GM23338 (cell line): ENCODE results near the gene FAM217B. TPM values are rescaled to one million over a fixed set of nuclear protein-coding genes. Genes with fewer than 3 reads are reported as not detected.

Source experiments
- ATAC-seq: fragments of 200-7000 bp; cut with Tn5 transposase; 3 replicates; pipeline ENCODE4 v1.9.1; 2020
- DNase-seq: peaks from one replicate; pipeline ENCODE4 v3.0.0-alpha.2; 2015; ENCODE audit warnings: low spot score
- H2AFZ ChIP-seq: fragments of 200-600 bp; sonication (generic); 2 replicates; pipeline ENCODE4 v1.8.0; 2016; ENCODE audit warnings: antibody characterized with exemption, mild to moderate bottlenecking, moderate library complexity
- H3F3A ChIP-seq: fragments of 200-600 bp; sonication (generic); replicated peaks from 2 replicates; pipeline ENCODE4 v1.8.0; 2017; ENCODE audit warnings: antibody characterized with exemption, mixed run types, low read depth
- H3K27ac ChIP-seq: fragments of 200-600 bp; sonication (generic); 2 replicates; pipeline ENCODE4 v1.6.1; 2016; ENCODE audit warnings: low read depth
- H3K27me3 ChIP-seq: fragments of 200-600 bp; sonication (generic); 2 replicates; pipeline ENCODE4 v1.8.0; 2016; ENCODE audit warnings: mild to moderate bottlenecking, mixed run types, moderate library complexity; ENCODE audit not compliant: insufficient read depth
- H3K36me3 ChIP-seq: fragments of 200-600 bp; sonication (generic); 2 replicates; pipeline ENCODE4 v1.8.0; 2016; ENCODE audit warnings: mild to moderate bottlenecking; ENCODE audit not compliant: insufficient read depth
- H3K4me1 ChIP-seq: fragments of 200-600 bp; sonication (generic); 2 replicates; pipeline ENCODE4 v1.8.0; 2016; ENCODE audit warnings: mild to moderate bottlenecking, moderate library complexity; ENCODE audit not compliant: insufficient read depth
- H3K4me2 ChIP-seq: fragments of 200-600 bp; sonication (generic); 2 replicates; pipeline ENCODE4 v1.7.1; 2017; ENCODE audit warnings: mixed run types
- H3K4me3 ChIP-seq: fragments of 200-600 bp; sonication (generic); 2 replicates; pipeline ENCODE4 v1.6.1; 2016; ENCODE audit warnings: mixed run types
- H3K79me2 ChIP-seq: fragments of 200-600 bp; sonication (generic); replicated peaks from 2 replicates; pipeline ENCODE4 v1.8.0; 2017; ENCODE audit warnings: mild to moderate bottlenecking; ENCODE audit not compliant: insufficient read depth
- H3K9me2 ChIP-seq: fragments of 200-600 bp; sonication (generic); 2 replicates; pipeline ENCODE4 v1.8.0; 2017; ENCODE audit not compliant: insufficient read depth
- H4K20me1 ChIP-seq: fragments of 200-600 bp; sonication (generic); replicated peaks from 2 replicates; pipeline ENCODE4 v1.8.0; 2017; ENCODE audit warnings: mild to moderate bottlenecking; ENCODE audit not compliant: insufficient read depth
- H3K27ac Mint-ChIP-seq: 2 replicates; pipeline ENCODE4 v1.8.0; 2020; ENCODE audit warnings: inconsistent platforms, mild to moderate bottlenecking, moderate library complexity, mixed read lengths
- H3K27me3 Mint-ChIP-seq: 3 replicates; pipeline ENCODE4 v1.8.0; 2022; ENCODE audit warnings: low read depth, mild to moderate bottlenecking, moderate library complexity, mixed read lengths, inconsistent platforms; ENCODE audit not compliant: insufficient read depth, poor library complexity
- H3K36me3 Mint-ChIP-seq: 3 replicates; pipeline ENCODE4 v1.8.0; 2021; ENCODE audit warnings: low read depth, mild to moderate bottlenecking, inconsistent platforms, moderate library complexity, mixed read lengths
- H3K4me1 Mint-ChIP-seq: 3 replicates; pipeline ENCODE4 v1.8.0; 2020; ENCODE audit warnings: mild to moderate bottlenecking, inconsistent platforms, mixed read lengths
- H3K4me3 Mint-ChIP-seq: 3 replicates; pipeline ENCODE4 v1.8.0; 2021; ENCODE audit warnings: moderate library complexity, mild to moderate bottlenecking, inconsistent platforms, mixed read lengths
- H3K9me3 Mint-ChIP-seq: 3 replicates; pipeline ENCODE4 v1.8.0; 2020; ENCODE audit warnings: moderate library complexity, mild to moderate bottlenecking, inconsistent platforms, mixed read lengths
- CREB1 ChIP-seq: fragments of 250-450 bp; sonication (Bioruptor Pico); IDR thresholded peaks from 2 replicates; pipeline ENCODE4 v1.5.0; 2020; ENCODE audit warnings: low read depth, mild to moderate bottlenecking, moderate library complexity
- EZH2 ChIP-seq: fragments of 200-600 bp; sonication (generic); IDR thresholded peaks from one replicate; pipeline ENCODE4 v1.8.0; 2017; ENCODE audit warnings: antibody characterized with exemption, mild to moderate bottlenecking, low read depth; ENCODE audit not compliant: unreplicated experiment
- EZH2phosphoT487 ChIP-seq: fragments of 200-600 bp; sonication (generic); IDR thresholded peaks from one replicate; pipeline ENCODE4 v1.8.1; 2018; ENCODE audit warnings: antibody characterized with exemption; ENCODE audit not compliant: unreplicated experiment
- NANOG ChIP-seq: IDR thresholded peaks from 2 replicates; pipeline ENCODE4 v1.6.1; 2016; ENCODE audit warnings: antibody characterized with exemption, borderline replicate concordance
- POLR2AphosphoS5 ChIP-seq: IDR thresholded peaks from 2 replicates; pipeline ENCODE4 v1.6.1; 2016; ENCODE audit warnings: antibody characterized with exemption, low read depth
- STAT1 ChIP-seq: IDR thresholded peaks from one replicate; pipeline ENCODE4 v1.6.1; 2016; ENCODE audit warnings: antibody characterized with exemption; ENCODE audit not compliant: unreplicated experiment
- ZNF114 ChIP-seq: fragments of 250-450 bp; sonication (Bioruptor Pico); IDR thresholded peaks from 2 replicates; pipeline ENCODE4 v1.5.0; 2020; ENCODE audit warnings: mild to moderate bottlenecking, moderate library complexity
- ZNF331 ChIP-seq: fragments of 250-450 bp; sonication (Bioruptor Pico); IDR thresholded peaks from 2 replicates; pipeline ENCODE4 v1.5.0; 2020; ENCODE audit warnings: low read depth, mild to moderate bottlenecking, moderate library complexity
- polyA plus RNA-seq: library from polyadenylated mRNA; unstranded; fragments of >200 nt; fragmentation: Nextera tagmentation; extraction: Ambion mirVana; gene quantifications from 2 replicates; pipeline ENCODE4 v1.2.1, GENCODE V29; 2016
- total RNA-seq: library from RNA; depleted of rRNA; stranded (reverse); fragments of >200 nt; shearing (Covaris generic); gene quantifications from 2 replicates; pipeline ENCODE4 v1.2.3, GENCODE V29; 2014
- TF ChIP-seq, protein P1 (sequence below): IDR thresholded peaks from 2 replicates; pipeline ENCODE4 v1.6.1; 2016; ENCODE audit warnings: antibody characterized with exemption
- TF ChIP-seq, protein P2 (sequence below): IDR thresholded peaks from one replicate; pipeline ENCODE4 v1.6.1; 2018; ENCODE audit warnings: antibody characterized with exemption; ENCODE audit not compliant: unreplicated experiment
- TF ChIP-seq, protein P3 (sequence below), 2 experiments: fragments of 200-600 bp in 1 of 2; sonication (generic) in 1 of 2; conservative IDR thresholded peaks; 2 replicates each; pipeline versions ENCODE4 v1.5.1 to v1.6.1; 2016 to 2017; ENCODE audit warnings: antibody characterized with exemption in 2 of 2, low read depth in 2 of 2, mild to moderate bottlenecking in 2 of 2, moderate library complexity in 1 of 2

FAM217B gene
- total and polyA plus RNA-seq, 2 experiments from 2014 or later = 13.2 to 25.9 TPM

DNA sequence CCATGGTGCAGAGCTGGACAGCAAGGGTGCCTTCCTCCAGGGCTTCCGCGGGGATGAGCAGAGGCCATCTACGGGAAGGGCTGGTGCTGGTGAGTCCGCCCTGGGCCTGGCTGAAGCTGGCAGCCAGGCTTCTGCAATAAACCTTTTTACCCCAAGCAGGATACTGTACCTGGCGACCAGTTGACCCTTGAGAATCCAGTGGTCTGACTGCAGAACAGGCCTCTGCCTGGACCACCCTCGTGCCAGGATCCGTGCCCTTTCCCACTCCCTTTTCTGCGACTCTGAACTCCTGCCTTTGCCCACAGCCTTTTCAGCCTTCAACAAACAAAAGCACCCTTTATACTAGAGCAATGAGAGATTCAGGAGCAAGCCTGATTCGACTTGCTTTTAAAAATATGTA, 36.9 kb downstream of the FAM217B start:
- H3K9me2 ChIP-seq = no peaks in the 10 kb centered on the region
- Mint-ChIP-seq H3K9me3 (no peaks in the 10 kb centered on the region), H3K27ac (no peak overlapping the region), H3K4me3 (no peak overlapping the region), H3K36me3 (no peaks in the 10 kb centered on the region), H3K27me3 (peaks cover 1% of the 10 kb centered on the region), H3K4me1 (no peaks in the 10 kb centered on the region)
- no peaks in the 10 kb centered on the region for H3K36me3 ChIP-seq
- H3K27ac ChIP-seq = no peak overlapping the region
- H3K4me3 ChIP-seq = no peak overlapping the region
- DNase-seq = no peak
- H3K79me2 ChIP-seq = no peaks in the 10 kb centered on the region
- H4K20me1 ChIP-seq = no peaks in the 10 kb centered on the region
- no peak overlapping the region for H2AFZ ChIP-seq
- H3K4me2 ChIP-seq = no peak overlapping the region
- no peaks in the 10 kb centered on the region for H3F3A ChIP-seq
- H3K27me3 ChIP-seq = no peaks in the 10 kb centered on the region
- TF ChIP-seq POLR2AphosphoS5 = no peak
- TF ChIP-seq STAT1 = no peak
- TF ChIP-seq ZNF114 = no peak
- TF ChIP-seq, protein P1, sequence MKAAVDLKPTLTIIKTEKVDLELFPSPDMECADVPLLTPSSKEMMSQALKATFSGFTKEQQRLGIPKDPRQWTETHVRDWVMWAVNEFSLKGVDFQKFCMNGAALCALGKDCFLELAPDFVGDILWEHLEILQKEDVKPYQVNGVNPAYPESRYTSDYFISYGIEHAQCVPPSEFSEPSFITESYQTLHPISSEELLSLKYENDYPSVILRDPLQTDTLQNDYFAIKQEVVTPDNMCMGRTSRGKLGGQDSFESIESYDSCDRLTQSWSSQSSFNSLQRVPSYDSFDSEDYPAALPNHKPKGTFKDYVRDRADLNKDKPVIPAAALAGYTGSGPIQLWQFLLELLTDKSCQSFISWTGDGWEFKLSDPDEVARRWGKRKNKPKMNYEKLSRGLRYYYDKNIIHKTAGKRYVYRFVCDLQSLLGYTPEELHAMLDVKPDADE = no peak
- no peaks in the 10 kb centered on the region for H3K4me1 ChIP-seq
- ATAC-seq = no peak

DNA sequence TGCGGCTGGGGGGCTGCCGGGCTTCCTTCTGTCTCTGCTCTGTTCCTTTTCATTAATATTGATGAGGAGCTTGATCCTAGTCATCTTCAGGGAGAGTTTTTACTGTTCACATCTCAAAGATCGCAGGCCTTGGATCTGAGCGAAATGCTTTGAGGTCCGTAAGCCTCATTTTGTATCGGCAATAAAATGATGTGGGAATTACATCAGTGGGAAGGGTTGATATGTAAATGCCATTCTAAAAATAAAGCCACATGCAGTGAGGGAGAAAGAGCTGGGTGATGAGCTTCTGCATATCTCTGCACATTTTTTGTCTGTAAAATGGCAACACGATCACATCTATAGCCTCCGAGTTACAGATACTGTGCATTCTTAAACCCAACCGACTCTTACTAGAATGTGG, 42.9 kb downstream of the FAM217B start:
- ATAC-seq (no peak), DNase-seq (no peak)
- Histone ChIP-seq H3K4me2 (no peak overlapping the region), H3K36me3 (no peaks in the 10 kb centered on the region), H3K27me3 (no peaks in the 10 kb centered on the region), H3K4me3 (no peak overlapping the region), H3K27ac (no peak overlapping the region), H4K20me1 (no peaks in the 10 kb centered on the region), H2AFZ (no peak overlapping the region), H3K9me2 (no peaks in the 10 kb centered on the region), H3F3A (no peaks in the 10 kb centered on the region), H3K4me1 (no peaks in the 10 kb centered on the region), H3K79me2 (no peaks in the 10 kb centered on the region)
- Mint-ChIP-seq H3K4me1 (peaks cover 4% of the 10 kb centered on the region; the same call in 1 of the 3 replicates), H3K4me3 (no peak overlapping the region), H3K9me3 (no peaks in the 10 kb centered on the region), H3K36me3 (no peaks in the 10 kb centered on the region), H3K27ac (no peak overlapping the region), H3K27me3 (peaks cover 5% of the 10 kb centered on the region)
- no peak for TF ChIP-seq ZNF114
- TF ChIP-seq, protein P2, sequence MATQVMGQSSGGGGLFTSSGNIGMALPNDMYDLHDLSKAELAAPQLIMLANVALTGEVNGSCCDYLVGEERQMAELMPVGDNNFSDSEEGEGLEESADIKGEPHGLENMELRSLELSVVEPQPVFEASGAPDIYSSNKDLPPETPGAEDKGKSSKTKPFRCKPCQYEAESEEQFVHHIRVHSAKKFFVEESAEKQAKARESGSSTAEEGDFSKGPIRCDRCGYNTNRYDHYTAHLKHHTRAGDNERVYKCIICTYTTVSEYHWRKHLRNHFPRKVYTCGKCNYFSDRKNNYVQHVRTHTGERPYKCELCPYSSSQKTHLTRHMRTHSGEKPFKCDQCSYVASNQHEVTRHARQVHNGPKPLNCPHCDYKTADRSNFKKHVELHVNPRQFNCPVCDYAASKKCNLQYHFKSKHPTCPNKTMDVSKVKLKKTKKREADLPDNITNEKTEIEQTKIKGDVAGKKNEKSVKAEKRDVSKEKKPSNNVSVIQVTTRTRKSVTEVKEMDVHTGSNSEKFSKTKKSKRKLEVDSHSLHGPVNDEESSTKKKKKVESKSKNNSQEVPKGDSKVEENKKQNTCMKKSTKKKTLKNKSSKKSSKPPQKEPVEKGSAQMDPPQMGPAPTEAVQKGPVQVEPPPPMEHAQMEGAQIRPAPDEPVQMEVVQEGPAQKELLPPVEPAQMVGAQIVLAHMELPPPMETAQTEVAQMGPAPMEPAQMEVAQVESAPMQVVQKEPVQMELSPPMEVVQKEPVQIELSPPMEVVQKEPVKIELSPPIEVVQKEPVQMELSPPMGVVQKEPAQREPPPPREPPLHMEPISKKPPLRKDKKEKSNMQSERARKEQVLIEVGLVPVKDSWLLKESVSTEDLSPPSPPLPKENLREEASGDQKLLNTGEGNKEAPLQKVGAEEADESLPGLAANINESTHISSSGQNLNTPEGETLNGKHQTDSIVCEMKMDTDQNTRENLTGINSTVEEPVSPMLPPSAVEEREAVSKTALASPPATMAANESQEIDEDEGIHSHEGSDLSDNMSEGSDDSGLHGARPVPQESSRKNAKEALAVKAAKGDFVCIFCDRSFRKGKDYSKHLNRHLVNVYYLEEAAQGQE = no peak
- no peak for TF ChIP-seq STAT1
- TF ChIP-seq EZH2 = no peak
- TF ChIP-seq, protein P3, sequence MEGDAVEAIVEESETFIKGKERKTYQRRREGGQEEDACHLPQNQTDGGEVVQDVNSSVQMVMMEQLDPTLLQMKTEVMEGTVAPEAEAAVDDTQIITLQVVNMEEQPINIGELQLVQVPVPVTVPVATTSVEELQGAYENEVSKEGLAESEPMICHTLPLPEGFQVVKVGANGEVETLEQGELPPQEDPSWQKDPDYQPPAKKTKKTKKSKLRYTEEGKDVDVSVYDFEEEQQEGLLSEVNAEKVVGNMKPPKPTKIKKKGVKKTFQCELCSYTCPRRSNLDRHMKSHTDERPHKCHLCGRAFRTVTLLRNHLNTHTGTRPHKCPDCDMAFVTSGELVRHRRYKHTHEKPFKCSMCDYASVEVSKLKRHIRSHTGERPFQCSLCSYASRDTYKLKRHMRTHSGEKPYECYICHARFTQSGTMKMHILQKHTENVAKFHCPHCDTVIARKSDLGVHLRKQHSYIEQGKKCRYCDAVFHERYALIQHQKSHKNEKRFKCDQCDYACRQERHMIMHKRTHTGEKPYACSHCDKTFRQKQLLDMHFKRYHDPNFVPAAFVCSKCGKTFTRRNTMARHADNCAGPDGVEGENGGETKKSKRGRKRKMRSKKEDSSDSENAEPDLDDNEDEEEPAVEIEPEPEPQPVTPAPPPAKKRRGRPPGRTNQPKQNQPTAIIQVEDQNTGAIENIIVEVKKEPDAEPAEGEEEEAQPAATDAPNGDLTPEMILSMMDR (conservative IDR thresholded peaks at IDR 0.05; ENCODE audit: low read depth in 2 of 2) = no peak
- TF ChIP-seq POLR2AphosphoS5 = no peak
- TF ChIP-seq ZNF331 (CRISPR knock-in tag) = no peak
- TF ChIP-seq CREB1 (CRISPR knock-in tag) = no peak
- TF ChIP-seq, protein P1 = no peak
- no peak for TF ChIP-seq NANOG
- no peak for TF ChIP-seq EZH2phosphoT487
